ENCODE results near the gene DPF3. TPM values are rescaled to one million over a fixed set of nuclear protein-coding genes. Genes with fewer than 3 reads are reported as not detected.

DPF3 gene
- total RNA-seq, 1 donor from 2014 or later = 1.3 TPM

DNA sequence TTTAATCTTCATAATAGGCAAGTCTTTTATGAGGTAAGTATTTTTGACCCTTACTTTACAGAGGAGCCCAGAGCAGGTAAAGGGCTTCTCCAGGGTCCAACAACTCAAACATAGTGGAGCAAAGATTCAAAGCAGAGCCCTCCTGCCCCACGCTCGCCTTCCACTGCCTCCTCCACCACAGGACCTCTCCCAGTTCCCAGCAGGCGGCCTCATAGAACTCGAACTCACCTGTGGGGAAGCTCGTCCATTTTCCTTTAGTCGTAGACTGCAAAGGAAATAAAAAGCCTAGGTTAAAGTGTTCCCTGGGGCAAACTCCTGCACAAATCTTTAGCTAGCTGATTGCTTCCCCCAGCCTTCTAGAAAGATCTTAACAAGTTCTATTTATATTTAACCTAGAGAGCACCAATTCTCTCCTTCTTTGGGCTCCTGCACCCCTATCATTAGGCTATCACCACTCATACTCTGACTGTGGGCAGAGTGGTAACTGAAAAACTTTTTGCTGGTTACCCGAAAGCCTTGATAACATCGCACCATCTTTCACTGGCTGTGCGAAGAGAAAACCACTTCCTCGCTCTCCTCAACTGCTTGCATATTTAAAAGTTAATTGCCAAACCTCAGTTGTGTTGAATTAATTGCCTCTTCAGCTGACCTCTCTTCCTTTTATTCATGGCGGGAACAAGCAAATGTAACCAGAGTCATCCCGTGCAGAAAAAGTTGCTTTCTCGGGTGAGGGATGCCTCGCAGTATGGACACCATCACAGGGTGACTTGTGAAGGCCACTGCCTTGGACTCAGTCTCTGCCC, 299.6 kb downstream of the DPF3 start:
- no peaks in the 10 kb centered on the region for H3K4me1 Mint-ChIP-seq
- H3K36me3 Mint-ChIP-seq (ENCODE audit: low read depth) = no peaks in the 10 kb centered on the region
- TF ChIP-seq, protein P1, sequence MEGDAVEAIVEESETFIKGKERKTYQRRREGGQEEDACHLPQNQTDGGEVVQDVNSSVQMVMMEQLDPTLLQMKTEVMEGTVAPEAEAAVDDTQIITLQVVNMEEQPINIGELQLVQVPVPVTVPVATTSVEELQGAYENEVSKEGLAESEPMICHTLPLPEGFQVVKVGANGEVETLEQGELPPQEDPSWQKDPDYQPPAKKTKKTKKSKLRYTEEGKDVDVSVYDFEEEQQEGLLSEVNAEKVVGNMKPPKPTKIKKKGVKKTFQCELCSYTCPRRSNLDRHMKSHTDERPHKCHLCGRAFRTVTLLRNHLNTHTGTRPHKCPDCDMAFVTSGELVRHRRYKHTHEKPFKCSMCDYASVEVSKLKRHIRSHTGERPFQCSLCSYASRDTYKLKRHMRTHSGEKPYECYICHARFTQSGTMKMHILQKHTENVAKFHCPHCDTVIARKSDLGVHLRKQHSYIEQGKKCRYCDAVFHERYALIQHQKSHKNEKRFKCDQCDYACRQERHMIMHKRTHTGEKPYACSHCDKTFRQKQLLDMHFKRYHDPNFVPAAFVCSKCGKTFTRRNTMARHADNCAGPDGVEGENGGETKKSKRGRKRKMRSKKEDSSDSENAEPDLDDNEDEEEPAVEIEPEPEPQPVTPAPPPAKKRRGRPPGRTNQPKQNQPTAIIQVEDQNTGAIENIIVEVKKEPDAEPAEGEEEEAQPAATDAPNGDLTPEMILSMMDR (conservative IDR thresholded peaks at IDR 0.05) = no peak
- DNase-seq (ENCODE audit: low read depth, low spot score) = no peak
- H3K9me3 Mint-ChIP-seq = no peaks in the 10 kb centered on the region
- no peak overlapping the region for H3K27ac Mint-ChIP-seq (ENCODE audit: unreplicated experiment)
- H3K4me3 Mint-ChIP-seq = no peak overlapping the region
- H3K27me3 Mint-ChIP-seq (ENCODE audit: low read depth) = peaks cover 2% of the 10 kb centered on the region

DNA sequence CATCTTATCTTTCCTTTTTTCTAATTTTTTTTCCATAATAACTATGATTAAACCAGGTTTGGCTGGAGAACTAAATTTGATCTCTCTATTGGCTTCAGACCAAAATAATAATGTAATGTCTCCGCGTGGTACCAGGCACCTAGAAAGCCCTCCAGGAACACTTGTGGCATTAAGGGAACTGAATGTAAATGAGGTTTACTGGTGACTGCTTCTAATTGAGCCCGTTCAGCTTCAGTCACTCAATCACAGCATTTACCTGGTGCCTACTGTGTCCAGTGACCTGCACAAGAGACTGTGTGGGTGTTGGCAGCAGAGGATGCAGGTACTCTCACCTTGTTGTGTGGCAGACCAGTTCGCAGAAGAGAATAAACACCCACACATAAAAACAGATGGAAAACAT, 302.5 kb downstream of the DPF3 start:
- H3K4me3 Mint-ChIP-seq = no peak overlapping the region
- no peaks in the 10 kb centered on the region for H3K4me1 Mint-ChIP-seq
- no peak for DNase-seq (ENCODE audit: low read depth, low spot score)
- H3K9me3 Mint-ChIP-seq = no peaks in the 10 kb centered on the region
- H3K27ac Mint-ChIP-seq (ENCODE audit: unreplicated experiment) = no peak overlapping the region
- peaks cover 2% of the 10 kb centered on the region for H3K27me3 Mint-ChIP-seq (ENCODE audit: low read depth)
- TF ChIP-seq, protein P1 (conservative IDR thresholded peaks at IDR 0.05) = no peak
- H3K36me3 Mint-ChIP-seq (ENCODE audit: low read depth) = no peaks in the 10 kb centered on the region

DNA sequence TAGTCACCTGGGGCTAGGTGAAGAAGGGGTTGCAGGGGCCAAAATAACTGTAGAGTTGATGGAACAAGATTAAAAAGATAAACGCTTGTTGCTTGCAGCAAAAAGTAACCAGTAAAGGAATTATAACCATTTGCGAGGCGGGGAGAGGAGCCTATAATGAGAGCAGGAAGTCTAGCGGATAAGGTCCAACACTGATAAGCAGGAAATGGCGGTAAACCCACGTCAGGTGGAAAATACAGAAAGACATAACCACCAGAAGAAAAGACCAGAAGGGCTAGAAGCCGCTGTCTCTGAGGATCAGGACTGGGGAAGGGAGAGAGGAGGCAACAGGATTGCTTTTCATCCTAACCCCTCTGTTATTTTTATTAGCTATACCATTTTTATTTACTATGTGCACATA, 303.3 kb downstream of the DPF3 start:
- H3K4me1 Mint-ChIP-seq = no peaks in the 10 kb centered on the region
- H3K27me3 Mint-ChIP-seq (ENCODE audit: low read depth) = peaks cover 2% of the 10 kb centered on the region
- H3K36me3 Mint-ChIP-seq (ENCODE audit: low read depth) = no peaks in the 10 kb centered on the region

DNA sequence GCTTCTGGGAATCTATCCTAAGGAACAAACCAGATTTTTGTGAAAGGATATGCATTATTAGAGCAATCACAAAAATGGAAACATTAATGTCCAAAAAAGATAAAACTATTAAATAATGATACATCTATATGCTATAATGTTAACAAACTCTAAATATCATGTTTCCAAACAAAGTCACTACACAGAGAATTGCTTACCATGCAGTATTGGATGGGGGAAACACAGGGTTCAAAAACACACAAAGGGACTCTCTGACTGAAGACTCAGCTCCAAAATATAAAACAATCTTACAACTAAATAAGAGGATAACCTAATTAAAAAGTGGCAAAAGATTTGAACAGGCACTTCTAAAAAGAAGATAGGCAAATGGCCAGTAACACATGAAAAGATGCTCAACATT, 304.2 kb downstream of the DPF3 start:
- DNase-seq (ENCODE audit: low read depth, low spot score) = no peak
- Mint-ChIP-seq H3K27me3 (ENCODE audit: low read depth) (peaks cover 2% of the 10 kb centered on the region), H3K27ac (ENCODE audit: unreplicated experiment) (no peak overlapping the region), H3K9me3 (no peaks in the 10 kb centered on the region), H3K36me3 (ENCODE audit: low read depth) (no peaks in the 10 kb centered on the region), H3K4me1 (no peaks in the 10 kb centered on the region), H3K4me3 (no peak overlapping the region)
- TF ChIP-seq, protein P1 (conservative IDR thresholded peaks at IDR 0.05) = no peak

More for the DNA sequence above, 303.3 kb downstream of the DPF3 start:
- no peaks in the 10 kb centered on the region for H3K9me3 Mint-ChIP-seq
- TF ChIP-seq, protein P1 (conservative IDR thresholded peaks at IDR 0.05) = no peak
- DNase-seq (ENCODE audit: low read depth, low spot score) = no peak
- H3K27ac Mint-ChIP-seq (ENCODE audit: unreplicated experiment) = no peak overlapping the region
- no peak overlapping the region for H3K4me3 Mint-ChIP-seq

DNA sequence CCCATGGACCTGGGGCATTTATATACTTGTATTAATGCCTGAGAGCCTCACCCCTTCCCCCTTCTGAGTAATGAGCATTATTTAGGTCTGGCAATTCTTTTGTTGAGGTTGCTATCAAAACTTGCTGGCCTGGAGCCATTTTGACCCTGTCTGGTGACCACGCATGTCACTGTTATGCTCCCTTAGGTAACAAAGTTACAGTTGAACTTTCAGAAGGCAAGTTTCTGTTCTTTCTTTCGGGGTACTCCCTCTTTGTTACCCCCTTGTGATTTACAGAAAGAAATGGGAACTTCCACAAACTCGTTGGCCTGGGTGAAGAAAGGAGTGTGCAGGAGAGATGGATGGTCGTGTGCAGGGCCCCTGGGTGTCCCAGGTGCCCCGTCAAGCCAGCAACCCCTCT, 305.4 kb downstream of the DPF3 start:
- no peak for DNase-seq (ENCODE audit: low read depth, low spot score)
- H3K9me3 Mint-ChIP-seq = no peaks in the 10 kb centered on the region
- no peak overlapping the region for H3K4me3 Mint-ChIP-seq
- H3K27me3 Mint-ChIP-seq (ENCODE audit: low read depth) = peaks cover 2% of the 10 kb centered on the region
- no peaks in the 10 kb centered on the region for H3K36me3 Mint-ChIP-seq (ENCODE audit: low read depth)
- H3K4me1 Mint-ChIP-seq = no peaks in the 10 kb centered on the region
- H3K27ac Mint-ChIP-seq (ENCODE audit: unreplicated experiment) = no peak overlapping the region
- TF ChIP-seq, protein P1 (conservative IDR thresholded peaks at IDR 0.05) = no peak
